Small intestine (tissue), 7 donors: ENCODE measurements around the gene BUD31. TPM values are rescaled to one million over a fixed set of nuclear protein-coding genes. Genes with fewer than 3 reads are reported as not detected.
A peak's percentile ranks its signal among the peaks of the same experiment; 100 is the strongest.

Source experiments
- DNase-seq, 2 donors: peaks; one replicate each; pipeline versions ENCODE4 v3.0.0 to v3.0.0-alpha.2; 2013
- FAIRE-seq: peaks from 2 replicates; lab custom pipeline; 2012; peaks lifted over from hg19 to GRCh38; lab: Jason Lieb, UNC
- H3K27ac ChIP-seq, 3 donors: one replicate each; pipeline ENCODE4 v1.5.1; 2013; ENCODE audit warnings: low read length in 2 of 3, mild to moderate bottlenecking in 2 of 3, control low read depth in 1 of 3, inconsistent platforms in 1 of 3, low read depth in 1 of 3, moderate library complexity in 1 of 3
- H3K27me3 ChIP-seq, 3 donors: one replicate each; pipeline ENCODE4 v1.6.1; 2013; ENCODE audit warnings: low read length in 3 of 3, inconsistent platforms in 1 of 3; ENCODE audit not compliant: control insufficient read depth in 3 of 3, insufficient read depth in 3 of 3
- H3K36me3 ChIP-seq, 3 donors: one replicate each; pipeline ENCODE4 v1.6.1; 2013; ENCODE audit warnings: low read length in 3 of 3, inconsistent platforms in 1 of 3, low read depth in 1 of 3, mild to moderate bottlenecking in 1 of 3, moderate library complexity in 1 of 3; ENCODE audit not compliant: control insufficient read depth in 3 of 3, insufficient read depth in 2 of 3
- H3K4me1 ChIP-seq, 3 donors: one replicate each; pipeline ENCODE4 v1.6.1; 2013; ENCODE audit warnings: low read length in 2 of 3, inconsistent platforms in 1 of 3, low read depth in 1 of 3, mild to moderate bottlenecking in 1 of 3, moderate library complexity in 1 of 3; ENCODE audit not compliant: control insufficient read depth in 3 of 3, insufficient read depth in 2 of 3
- H3K4me3 ChIP-seq, 3 donors: one replicate each; pipeline ENCODE4 v1.5.1; 2013; ENCODE audit warnings: low read length in 3 of 3, control low read depth in 1 of 3, inconsistent platforms in 1 of 3, low read depth in 1 of 3, mild to moderate bottlenecking in 1 of 3, moderate library complexity in 1 of 3
- H3K9me3 ChIP-seq, 2 donors: one replicate each; pipeline ENCODE4 v1.6.1; 2013; ENCODE audit warnings: low read depth in 1 of 2, low read length in 1 of 2; ENCODE audit not compliant: control insufficient read depth in 2 of 2, insufficient read depth in 1 of 2
- WGBS, 3 donors: extraction: QIAGEN DNeasy Blood & Tissue Kit; methylation state at CpG; one replicate each; pipeline ENCODE4 v1.1.7; 2013; 5-methylcytosine and 5-hydroxymethylcytosine counted together
- polyA plus RNA-seq, 4 donors: library from polyadenylated mRNA; stranded (reverse) in 3 of 4; unstranded in 1 of 4; fragments of 200-250 nt in 3 of 4; fragments of 120-200 nt in 1 of 4; gene quantifications; one replicate each; pipeline versions ENCODE4 v1.2.1 to v1.2.3, GENCODE V29; 2013
- donor health status: healthy with polysubstance abuse.
- donor health status: control.
- donor health status: control.
- donor health status: Bipolar disorder and iron deficiency.
- donor health status: healthy.

The BUD31 gene
- polyA plus RNA-seq, 4 donors: 71.9 to 166 (median 132) TPM

GRCh38 chr7:99392046-99392445 lies 16.7 kb upstream of the BUD31 start:
- Histone ChIP-seq H3K9me3 (no peaks in the 10 kb centered on the region), H3K36me3 (peaks cover 16 to 82% (median 23%) of the 10 kb centered on the region in 3 donors), H3K27me3 (no peaks in the 10 kb centered on the region), H3K27ac (peak overlapping the region in 1 of 3 donors; percentile 36), H3K4me3 (peak overlapping the region in 2 of 3 donors; percentile 53 to 62), H3K4me1 (peaks cover 3 to 17% (median 3%) of the 10 kb centered on the region in 3 donors)
- DNase-seq (peak in 1 of 2 donors; percentile 72), FAIRE-seq (no peak)
- WGBS, 3 donors: 11 to 63% (median 37%) methylated on average over 8 of the region's 8 CpGs

GRCh38 chr7:99392659-99393354 lies 16.0 kb upstream of the BUD31 start:
- peak; percentile 90 for DNase-seq
- Histone ChIP-seq H3K36me3 (peaks cover 17 to 82% (median 22%) of the 10 kb centered on the region in 3 donors), H3K9me3 (no peaks in the 10 kb centered on the region), H3K27ac (peak overlapping the region; percentile 45 to 82 (median 65)), H3K4me3 (peak overlapping the region; percentile 34 to 62 (median 53)), H3K4me1 (peaks cover 3 to 17% (median 3%) of the 10 kb centered on the region in 3 donors), H3K27me3 (no peaks in the 10 kb centered on the region)
- FAIRE-seq: no peak
- 6 to 15% (median 9%) methylated on average over 48 to 68 of the region's 68 CpGs for WGBS, 3 donors

GRCh38 chr7:99393355-99394187 lies 15.2 kb upstream of the BUD31 start:
- H3K4me1 ChIP-seq: peaks cover 3 to 17% (median 3%) of the 10 kb centered on the region in 3 donors
- peak overlapping the region in 2 of 3 donors; percentile 65 to 82 for H3K27ac ChIP-seq
- no peaks in the 10 kb centered on the region for H3K9me3 ChIP-seq
- H3K27me3 ChIP-seq: no peaks in the 10 kb centered on the region
- H3K36me3 ChIP-seq: peaks cover 19 to 82% (median 19%) of the 10 kb centered on the region in 3 donors
- peak overlapping the region; percentile 34 to 62 (median 53) for H3K4me3 ChIP-seq
- DNase-seq (no peak), FAIRE-seq (no peak)
- WGBS, 3 donors: 50 to 55% (median 53%) methylated on average over 28 to 30 of the region's 30 CpGs

GRCh38 chr7:99394188-99394502 lies 14.6 kb upstream of the BUD31 start:
- Histone ChIP-seq H3K4me1 (peaks cover 3 to 17% (median 3%) of the 10 kb centered on the region in 3 donors), H3K27me3 (no peaks in the 10 kb centered on the region), H3K36me3 (peaks cover 19 to 85% (median 19%) of the 10 kb centered on the region in 3 donors), H3K9me3 (no peaks in the 10 kb centered on the region), H3K4me3 (no peak overlapping the region), H3K27ac (no peak overlapping the region)
- 83 to 97% (median 94%) methylated on average over 4 of the region's 4 CpGs for WGBS, 3 donors
- no peak for DNase-seq
- FAIRE-seq: no peak

- no peak overlapping the region for H3K4me3 ChIP-seq
- no peak for FAIRE-seq
Measured at GRCh38 chr7:99395616-99396327, 13.0 kb upstream of the BUD31 start.

GRCh38 chr7:99396418-99397296 lies 12.1 kb upstream of the BUD31 start:
- Histone ChIP-seq H3K9me3 (no peaks in the 10 kb centered on the region), H3K4me3 (no peak overlapping the region), H3K27ac (no peak overlapping the region), H3K4me1 (peaks cover 3 to 17% (median 3%) of the 10 kb centered on the region in 3 donors), H3K36me3 (peaks cover 11 to 85% (median 15%) of the 10 kb centered on the region in 3 donors), H3K27me3 (no peaks in the 10 kb centered on the region)
- FAIRE-seq: no peak
- 77 to 86% (median 85%) methylated on average over 21 of the region's 21 CpGs for WGBS, 3 donors
- no peak for DNase-seq

More at GRCh38 chr7:99395616-99396327, 13.0 kb upstream of the BUD31 start:
- 84 to 89% (median 86%) methylated on average over 14 of the region's 14 CpGs for WGBS, 3 donors
- H3K27me3 ChIP-seq: no peaks in the 10 kb centered on the region
- H3K4me1 ChIP-seq: peaks cover 3 to 17% (median 3%) of the 10 kb centered on the region in 3 donors
- DNase-seq: no peak
- H3K27ac ChIP-seq: no peak overlapping the region
- H3K9me3 ChIP-seq: no peaks in the 10 kb centered on the region
- H3K36me3 ChIP-seq: peaks cover 9 to 85% (median 21%) of the 10 kb centered on the region in 3 donors

- no peak for DNase-seq
- H3K9me3 ChIP-seq: no peaks in the 10 kb centered on the region
- H3K27me3 ChIP-seq: no peaks in the 10 kb centered on the region
- no peak overlapping the region for H3K27ac ChIP-seq
- H3K36me3 ChIP-seq: peaks cover 11 to 87% (median 17%) of the 10 kb centered on the region in 3 donors
- peaks cover 0 to 12% (median 3%) of the 10 kb centered on the region in 3 donors for H3K4me1 ChIP-seq
- H3K4me3 ChIP-seq: no peak overlapping the region
- FAIRE-seq: no peak
- WGBS, 3 donors: 81 to 91% (median 86%) methylated on average over 15 to 18 of the region's 18 CpGs
Measured at GRCh38 chr7:99397297-99397983, 11.3 kb upstream of the BUD31 start.
